Lung (tissue), 16 donors: ENCODE measurements around the gene PKP3. TPM values are rescaled to one million over a fixed set of nuclear protein-coding genes. Genes with fewer than 3 reads are reported as not detected.
A peak's percentile ranks its signal among the peaks of the same experiment; 100 is the strongest.
"Not testable (repeated sequence)": the region's sequence is repeated elsewhere in the genome, so short reads cannot be mapped to it uniquely, and the experiment has no call there.

Source experiments
- ATAC-seq: fragments of 200-7000 bp; cut with Tn5 transposase; one replicate; pipeline ENCODE4 v1.9.1; 2020; ENCODE audit warnings: moderate number of reproducible peaks; ENCODE audit not compliant: insufficient read depth, low FRiP score
- DNase-seq, 3 donors: peaks; one replicate each; pipeline ENCODE4 v3.0.0-alpha.2; 2013 to 2017
- H3K27ac ChIP-seq, 2 donors: one replicate each; pipeline ENCODE4 v1.5.1; 2013; ENCODE audit warnings: mild to moderate bottlenecking in 2 of 2, moderate library complexity in 2 of 2, control low read depth in 1 of 2, inconsistent platforms in 1 of 2, low read depth in 1 of 2, low read length in 1 of 2
- H3K27me3 ChIP-seq, 3 donors: one replicate each; pipeline ENCODE4 v1.5.1; 2013; ENCODE audit warnings: low read length in 2 of 3; ENCODE audit not compliant: control insufficient read depth in 3 of 3, insufficient read depth in 3 of 3
- H3K36me3 ChIP-seq, 4 donors: one replicate each; pipeline ENCODE4 v1.5.1; 2013; ENCODE audit warnings: low read length in 4 of 4, mild to moderate bottlenecking in 1 of 4, moderate library complexity in 1 of 4; ENCODE audit not compliant: control insufficient read depth in 4 of 4, insufficient read depth in 4 of 4
- H3K4me1 ChIP-seq, 5 donors: one replicate each; pipeline ENCODE4 v1.5.1; 2013; ENCODE audit warnings: low read length in 5 of 5, mild to moderate bottlenecking in 2 of 5, moderate library complexity in 1 of 5; ENCODE audit not compliant: control insufficient read depth in 5 of 5, insufficient read depth in 5 of 5
- H3K4me3 ChIP-seq: one replicate; pipeline ENCODE4 v1.5.1; 2013; ENCODE audit warnings: mild to moderate bottlenecking, control low read depth, moderate library complexity
- H3K9ac ChIP-seq, 2 donors: one replicate each; pipeline ENCODE4 v1.5.1; 2013; ENCODE audit warnings: low read length in 2 of 2, control low read depth in 1 of 2; ENCODE audit not compliant: insufficient read depth in 1 of 2
- H3K9me3 ChIP-seq, 4 donors: one replicate each; pipeline ENCODE4 v1.5.1; 2013; ENCODE audit warnings: low read length in 3 of 4, mild to moderate bottlenecking in 1 of 4, moderate library complexity in 1 of 4; ENCODE audit not compliant: control insufficient read depth in 4 of 4, insufficient read depth in 3 of 4
- CTCF ChIP-seq: IDR thresholded peaks from 2 replicates; pipeline ENCODE4 v1.5.1; 2012; ENCODE audit warnings: mild to moderate bottlenecking; ENCODE audit errors: control extremely low read depth, extremely low read depth
- WGBS, 2 donors: extraction: QIAGEN DNeasy Blood & Tissue Kit; methylation state at CpG; one replicate each; pipeline ENCODE4 v1.1.7; 2013; 5-methylcytosine and 5-hydroxymethylcytosine counted together
- long read RNA-seq, 5 donors: transcript quantifications; one replicate each; lab custom pipeline, GENCODE V29; 2026
- polyA plus RNA-seq, 2 donors: library from polyadenylated mRNA; stranded (reverse); fragments of 200-250 nt; gene quantifications; one replicate each; pipeline ENCODE4 v1.2.1, GENCODE V29; 2013
- total RNA-seq, 2 donors: library from RNA; depleted of rRNA in 1 of 2; stranded (reverse); fragments of >200 nt in 1 of 2; gene quantifications; one replicate each; pipeline ENCODE4 v1.2.1, GENCODE V29; 2014 to 2021
- donor health status: control.
- donor health status: control.
- donor health status: Bipolar disorder and iron deficiency.
- donor health status: healthy.
- donor health status: DM: yes; HTN: yes; CAD: no.

The PKP3 gene
- 10 to 100 TPM; 15.7 to 63.1 TPM for total RNA-seq
- 10 to 100 TPM; 33.8 to 46.8 TPM for polyA plus RNA-seq
- long read RNA-seq, donor 1, partial matches to known transcripts: 12 of 14 reads
- long read RNA-seq, donor 1, other reads (novel, unspliced or antisense): 0 of 14 reads
- long read RNA-seq, donor 2: 0 reads
- long read RNA-seq, donor 3, partial matches to known transcripts: 0 of 1 reads
- long read RNA-seq, donor 3, other reads (novel, unspliced or antisense): 0 of 1 reads
- long read RNA-seq, donor 4: 0 reads
- long read RNA-seq, donor 5, transcript PKP3-201 (13 exons, 2,809 nt): major isoform, 5 of 5 reads
- long read RNA-seq, donor 5, partial matches to known transcripts: 0 of 5 reads
- long read RNA-seq, donor 5, other reads (novel, unspliced or antisense): 0 of 5 reads

DNA sequence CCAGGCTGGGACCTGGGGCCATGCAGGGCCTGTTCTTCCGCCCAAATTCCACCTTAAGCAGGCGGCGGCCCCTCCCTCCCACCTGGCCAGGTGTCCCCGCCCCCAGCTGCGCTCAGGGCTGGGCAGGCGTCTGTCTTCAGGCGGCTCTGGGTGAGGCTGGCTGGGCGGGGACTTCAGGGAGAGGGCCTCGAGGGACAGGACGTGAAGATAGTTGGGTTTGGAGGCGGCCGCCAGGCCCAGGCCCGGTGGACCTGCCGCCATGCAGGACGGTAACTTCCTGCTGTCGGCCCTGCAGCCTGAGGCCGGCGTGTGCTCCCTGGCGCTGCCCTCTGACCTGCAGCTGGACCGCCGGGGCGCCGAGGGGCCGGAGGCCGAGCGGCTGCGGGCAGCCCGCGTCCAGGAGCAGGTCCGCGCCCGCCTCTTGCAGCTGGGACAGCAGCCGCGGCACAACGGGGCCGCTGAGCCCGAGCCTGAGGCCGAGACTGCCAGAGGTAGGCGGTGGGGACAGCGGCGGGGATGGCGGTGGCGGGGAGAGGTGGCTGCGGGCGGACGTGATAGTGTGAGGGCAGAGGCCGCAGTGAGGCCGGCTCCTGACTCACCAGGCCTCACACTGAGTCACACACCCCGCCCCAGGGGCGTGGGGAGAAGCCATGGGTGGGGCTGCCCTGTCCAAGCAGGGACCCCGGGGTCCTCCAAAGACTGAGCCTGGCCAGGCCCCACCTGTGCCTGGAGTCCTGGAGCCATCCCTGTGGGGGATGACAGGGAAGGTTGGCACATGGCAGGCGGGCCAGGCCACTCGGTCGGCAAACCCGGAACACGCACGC is at the start of gene PKP3:
Gene PKP3 (plus strand): TSS at position 176 of the 824 bp plus-strand sequence. CDS start 84 bp downstream, at position 260.
- Histone ChIP-seq H3K36me3 (peaks cover 0 to 10% (median 0%) of the 10 kb centered on the region in 4 donors), H3K4me1 (peaks cover 0 to 11% (median 0%) of the 10 kb centered on the region in 5 donors), H3K27ac (peak within 1 kb of the TSS in 1 of 2 donors; percentile 71), H3K27me3 (no peaks in the 10 kb centered on the region), H3K9ac (no peak within 1 kb of the TSS), H3K9me3 (no peaks in the 10 kb centered on the region), H3K4me3 (peak within 1 kb of the TSS; percentile 12)
- 58 to 74% methylated on average over 54 to 57 of the region's 57 CpGs for WGBS, 2 donors
- peak; percentile 85 for ATAC-seq
- no peak for TF ChIP-seq CTCF
- DNase-seq: peak; percentile 38 to 72 (median 61)

- WGBS, 2 donors: 92% methylated on average over 11 of the region's 11 CpGs
- no peak for TF ChIP-seq CTCF
- Histone ChIP-seq H3K27me3 (no peaks in the 10 kb centered on the region), H3K36me3 (no peaks in the 10 kb centered on the region), H3K9me3 (no peaks in the 10 kb centered on the region), H3K9ac (no peak overlapping the region), H3K27ac (no peak overlapping the region), H3K4me3 (no peak overlapping the region), H3K4me1 (peaks cover 0 to 1% (median 0%) of the 10 kb centered on the region in 5 donors)
- no peak for ATAC-seq
- DNase-seq: no peak
These were observed 49.0 kb upstream of the PKP3 start for GRCh38 chr11:344836-345578.

DNA sequence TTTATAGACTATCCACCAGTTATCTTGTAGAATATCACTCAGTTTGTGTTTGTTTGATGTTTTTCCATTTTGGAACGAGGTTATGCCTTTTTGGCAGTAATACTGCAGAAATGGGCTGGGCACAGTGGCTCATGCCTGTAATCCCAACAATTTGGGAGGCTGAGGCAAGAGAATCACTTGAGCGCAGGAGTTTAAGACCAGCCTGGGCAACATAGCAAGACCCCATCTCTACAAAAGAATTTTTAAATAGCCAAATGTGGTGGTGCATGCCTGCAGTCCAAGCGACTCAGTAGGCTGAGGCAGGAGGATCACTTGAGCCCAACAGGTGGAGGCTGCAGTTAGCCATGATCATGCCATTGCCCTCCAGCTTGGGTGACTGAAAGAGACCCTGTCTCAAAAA is 47.5 kb upstream of the PKP3 start:
- Histone ChIP-seq H3K27ac (no peak overlapping the region), H3K4me1 (peaks cover 0 to 1% (median 0%) of the 10 kb centered on the region in 5 donors), H3K27me3 (no peaks in the 10 kb centered on the region), H3K9me3 (no peaks in the 10 kb centered on the region), H3K36me3 (no peaks in the 10 kb centered on the region), H3K9ac (no peak overlapping the region), H3K4me3 (no peak overlapping the region)
- DNase-seq: no peak
- TF ChIP-seq CTCF: no peak
- no peak for ATAC-seq
- WGBS, 2 donors: 90 to 94% methylated on average over 3 of the region's 3 CpGs

- H3K4me3 ChIP-seq, H3K36me3 ChIP-seq, ATAC-seq, H3K9ac ChIP-seq, H3K27me3 ChIP-seq, H3K27ac ChIP-seq, H3K9me3 ChIP-seq, DNase-seq: not testable (repeated sequence)
- WGBS, 2 donors: 93 to 94% methylated on average over 7 to 8 of the region's 8 CpGs
- peaks cover 0 to 19% (median 4%) of the 10 kb centered on the region in 5 donors for H3K4me1 ChIP-seq
These were observed 44.6 kb upstream of the PKP3 start for GRCh38 chr11:349270-349954.

DNA sequence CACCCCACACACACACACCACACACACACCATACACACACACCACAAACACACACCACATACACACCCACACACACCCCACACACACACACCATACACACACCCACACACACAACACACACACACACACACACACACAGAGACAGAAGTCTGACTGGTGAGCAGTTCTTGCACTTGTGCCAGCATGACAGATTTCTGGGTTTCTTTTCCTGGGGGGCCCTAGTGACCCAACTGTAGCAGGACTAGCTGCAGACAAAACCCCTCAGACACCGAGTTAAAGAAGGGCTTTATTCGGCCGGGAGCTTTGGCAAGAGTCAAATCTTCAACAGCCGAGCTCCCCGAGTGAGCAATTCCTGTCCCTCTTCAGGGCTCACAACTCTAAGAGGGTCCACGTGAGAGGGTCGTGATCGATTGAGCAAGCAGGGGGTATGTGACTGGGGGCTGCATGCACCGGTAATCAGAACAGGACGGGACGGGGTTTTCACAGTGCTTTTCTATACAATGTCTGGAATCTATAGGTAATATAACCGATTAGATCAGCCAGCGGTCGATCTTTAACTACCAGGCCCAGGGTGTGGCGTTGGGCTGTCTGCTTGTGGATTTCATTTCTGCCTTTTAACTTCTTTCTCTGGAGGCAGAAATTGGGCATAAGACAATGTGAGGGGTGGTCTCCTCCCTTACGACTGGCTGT is 43.8 kb upstream of the PKP3 start:
- WGBS, 2 donors: 65 to 78% methylated on average over 14 to 16 of the region's 16 CpGs
- H3K9ac ChIP-seq, H3K36me3 ChIP-seq, H3K4me3 ChIP-seq, H3K27me3 ChIP-seq, DNase-seq, H3K9me3 ChIP-seq, H3K27ac ChIP-seq, ATAC-seq: not testable (repeated sequence)
- peaks cover 0 to 25% (median 7%) of the 10 kb centered on the region in 5 donors for H3K4me1 ChIP-seq
